H7 (cell line): ENCODE measurements around the gene GRIK4. TPM values are rescaled to one million over a fixed set of nuclear protein-coding genes. Genes with fewer than 3 reads are reported as not detected.

Source experiments
- DNase-seq: peaks from one replicate; pipeline ENCODE4 v3.0.0; 2012
- H3K27me3 ChIP-seq: 2 replicates; pipeline ENCODE4 v1.6.0; 2011; ENCODE audit warnings: mild to moderate bottlenecking, low read length; ENCODE audit not compliant: control insufficient read depth, insufficient read depth
- H3K36me3 ChIP-seq: replicated peaks from 2 replicates; pipeline ENCODE4 v1.5.1; 2011; ENCODE audit warnings: low read length; ENCODE audit not compliant: control insufficient read depth, insufficient read depth
- H3K4me3 ChIP-seq: 2 replicates; pipeline ENCODE4 v1.5.1; 2011; ENCODE audit warnings: low read depth, mild to moderate bottlenecking, control low read depth, low read length, moderate library complexity; ENCODE audit not compliant: insufficient read depth
- total RNA-seq: library from RNA; depleted of rRNA; stranded (reverse); fragments of >200 nt; shearing (Covaris generic); gene quantifications from 2 replicates; pipeline ENCODE4 v1.2.3, GENCODE V29; 2014

Gene GRIK4
- total RNA-seq, 1 experiment from 2014 or later, result 1.0 TPM

DNA sequence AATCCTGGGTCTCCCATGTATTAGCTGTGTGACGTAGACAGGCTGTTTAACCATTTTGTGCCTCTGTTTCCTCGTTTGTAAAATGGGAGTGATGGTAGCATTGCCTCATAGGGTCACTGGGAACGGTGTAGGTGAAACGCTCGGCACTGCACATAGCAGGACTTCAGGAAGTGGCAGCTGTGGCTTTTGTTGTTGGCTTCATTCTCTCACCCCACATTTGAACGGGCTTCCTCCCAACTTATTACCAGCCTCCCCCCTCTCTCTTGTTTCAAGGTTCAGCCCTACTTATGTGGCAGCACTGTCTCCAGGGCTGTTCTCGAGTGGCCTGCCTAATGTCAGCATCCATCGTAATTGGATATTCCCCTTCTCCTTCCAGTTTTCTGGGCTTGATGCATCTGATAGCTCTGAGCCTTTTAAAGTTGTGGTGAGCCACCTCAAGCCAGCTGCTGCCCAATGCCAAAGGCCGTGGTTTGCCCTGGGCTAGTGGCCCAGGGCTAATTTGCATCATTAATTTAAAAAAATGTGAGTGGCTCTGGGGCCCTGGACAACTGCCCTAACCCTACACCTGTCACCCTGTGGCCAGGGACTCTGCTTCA lies 294.5 kb downstream of the GRIK4 start:
- Histone ChIP-seq H3K4me3 (no peak overlapping the region), H3K36me3 (no peaks in the 10 kb centered on the region), H3K27me3 (no peaks in the 10 kb centered on the region)
- no peak for DNase-seq

DNA sequence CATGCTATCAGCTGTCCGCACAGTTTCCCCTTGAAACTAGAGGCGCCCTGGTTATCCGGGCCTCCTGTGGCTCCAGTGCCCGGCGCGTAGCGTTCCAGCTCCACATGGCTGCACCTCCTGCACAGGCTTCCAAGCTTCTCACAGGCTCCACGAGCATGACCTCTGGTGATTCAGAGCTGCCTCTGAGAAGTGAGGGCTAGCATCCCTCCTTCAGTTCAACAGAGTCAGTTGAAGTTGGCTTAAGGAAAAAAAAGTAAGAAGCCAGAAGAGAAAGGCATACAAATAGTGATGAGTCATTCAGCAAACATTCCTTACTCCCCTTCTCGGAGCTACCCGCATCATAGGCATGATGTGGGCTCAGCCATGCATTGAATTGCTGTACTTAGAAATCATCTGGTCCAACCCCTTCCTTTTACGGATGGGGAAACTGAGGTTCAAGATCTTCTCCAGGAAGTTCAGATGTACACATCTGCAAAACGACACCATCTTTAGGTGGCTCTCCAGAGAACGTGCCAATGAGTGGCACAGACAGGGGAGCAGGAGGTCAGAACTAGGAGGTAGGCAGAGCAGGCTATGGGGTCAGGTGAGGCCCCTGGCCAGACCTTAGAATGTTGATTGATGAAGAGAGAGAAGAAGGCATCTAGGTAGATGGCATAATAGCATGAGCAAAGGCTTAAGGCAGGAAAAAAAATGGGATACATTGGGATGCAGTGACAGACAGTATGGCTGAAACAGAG lies 296.0 kb downstream of the GRIK4 start:
- DNase-seq, result peak; percentile 68
- no peaks in the 10 kb centered on the region for H3K27me3 ChIP-seq

DNA sequence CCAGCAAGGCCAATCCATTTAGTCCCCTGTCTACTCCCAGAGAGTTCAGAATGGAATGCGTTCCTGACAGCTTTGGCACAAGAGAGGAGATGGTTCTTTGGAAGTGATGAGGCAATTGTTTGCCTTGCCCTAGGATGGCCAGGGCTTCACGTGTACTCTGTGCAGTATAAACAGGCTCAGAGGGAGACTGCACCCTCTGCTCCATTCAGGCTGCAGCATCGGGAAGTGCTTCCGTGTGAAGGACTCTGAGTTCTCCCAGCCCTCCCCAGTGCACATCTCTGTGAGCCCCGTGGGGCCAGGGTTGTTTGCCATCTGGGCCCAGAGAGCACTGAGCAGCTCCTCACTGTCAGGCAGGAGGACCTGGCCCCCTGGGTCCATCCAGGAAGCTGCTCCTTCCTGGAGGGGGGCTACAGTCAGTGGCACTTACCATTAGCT lies 297.1 kb downstream of the GRIK4 start:
- H3K27me3 ChIP-seq, result no peaks in the 10 kb centered on the region
- H3K4me3 ChIP-seq, result no peak overlapping the region
- H3K36me3 ChIP-seq, result no peaks in the 10 kb centered on the region
- no peak for DNase-seq

More for the DNA sequence above, 296.0 kb downstream of the GRIK4 start:
- Histone ChIP-seq H3K4me3 (no peak overlapping the region), H3K36me3 (no peaks in the 10 kb centered on the region)

DNA sequence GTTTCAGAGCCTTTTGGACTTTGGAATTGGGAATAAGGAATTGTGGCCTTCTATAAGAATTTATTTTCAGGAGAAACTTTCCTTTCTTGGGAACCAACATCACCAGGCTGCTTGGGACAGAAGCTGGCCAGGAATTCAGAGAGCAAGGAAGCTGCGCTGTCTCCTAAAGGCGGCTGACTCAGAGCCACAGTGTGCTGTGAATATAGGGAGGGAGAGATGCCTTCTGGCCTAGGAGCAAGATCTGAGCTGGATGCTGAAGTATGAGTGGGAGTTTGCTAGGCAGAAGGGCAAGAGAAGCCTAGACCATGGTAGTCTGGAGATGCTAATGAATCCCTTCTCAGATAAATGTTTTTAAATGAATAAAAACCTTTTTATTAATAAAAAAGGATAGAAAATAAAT lies 298.7 kb downstream of the GRIK4 start:
- no peak overlapping the region for H3K4me3 ChIP-seq
- no peaks in the 10 kb centered on the region for H3K27me3 ChIP-seq
- no peaks in the 10 kb centered on the region for H3K36me3 ChIP-seq
- no peak for DNase-seq

DNA sequence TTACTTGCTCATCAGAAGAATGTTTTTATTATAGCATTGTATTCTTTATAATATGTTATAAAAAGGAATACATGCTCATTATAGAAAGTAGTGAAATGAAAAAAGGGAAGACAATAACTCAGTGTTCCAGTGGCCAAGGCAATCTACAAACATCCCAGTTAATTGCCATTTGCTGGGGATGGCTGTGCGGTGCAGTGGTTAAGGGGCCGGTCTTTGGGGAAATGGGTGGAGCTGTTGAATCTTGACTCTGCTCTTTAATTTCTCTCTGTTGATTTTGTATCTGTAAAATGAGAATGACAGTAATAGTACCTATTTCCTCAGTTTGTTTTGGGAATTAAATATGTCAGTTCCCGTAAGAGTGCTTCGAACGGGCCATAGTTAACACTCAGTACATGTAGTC lies 299.7 kb downstream of the GRIK4 start:
- H3K36me3 ChIP-seq, result no peaks in the 10 kb centered on the region
- no peaks in the 10 kb centered on the region for H3K27me3 ChIP-seq
- H3K4me3 ChIP-seq, result no peak overlapping the region
- no peak for DNase-seq

DNA sequence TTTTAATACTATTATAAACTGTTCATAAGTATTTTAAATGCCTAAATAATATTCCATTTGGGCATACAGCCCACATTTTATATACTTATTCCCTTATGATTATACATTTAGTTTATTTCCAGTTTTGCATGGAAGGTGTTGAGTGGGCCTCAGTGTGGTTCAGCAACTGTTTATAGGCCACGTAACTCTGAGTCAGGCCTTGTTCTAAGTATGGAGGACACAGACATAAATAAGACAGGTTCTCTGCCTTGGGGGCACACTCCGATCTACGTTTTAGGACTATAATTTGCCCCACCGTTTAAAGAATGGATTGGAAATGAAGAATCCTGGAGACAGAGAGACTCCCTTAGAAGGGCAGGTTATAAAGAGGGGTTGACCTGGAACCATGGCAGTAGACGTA lies 300.2 kb downstream of the GRIK4 start:
- no peaks in the 10 kb centered on the region for H3K36me3 ChIP-seq
- H3K27me3 ChIP-seq, result no peaks in the 10 kb centered on the region
- no peak for DNase-seq
- no peak overlapping the region for H3K4me3 ChIP-seq

DNA sequence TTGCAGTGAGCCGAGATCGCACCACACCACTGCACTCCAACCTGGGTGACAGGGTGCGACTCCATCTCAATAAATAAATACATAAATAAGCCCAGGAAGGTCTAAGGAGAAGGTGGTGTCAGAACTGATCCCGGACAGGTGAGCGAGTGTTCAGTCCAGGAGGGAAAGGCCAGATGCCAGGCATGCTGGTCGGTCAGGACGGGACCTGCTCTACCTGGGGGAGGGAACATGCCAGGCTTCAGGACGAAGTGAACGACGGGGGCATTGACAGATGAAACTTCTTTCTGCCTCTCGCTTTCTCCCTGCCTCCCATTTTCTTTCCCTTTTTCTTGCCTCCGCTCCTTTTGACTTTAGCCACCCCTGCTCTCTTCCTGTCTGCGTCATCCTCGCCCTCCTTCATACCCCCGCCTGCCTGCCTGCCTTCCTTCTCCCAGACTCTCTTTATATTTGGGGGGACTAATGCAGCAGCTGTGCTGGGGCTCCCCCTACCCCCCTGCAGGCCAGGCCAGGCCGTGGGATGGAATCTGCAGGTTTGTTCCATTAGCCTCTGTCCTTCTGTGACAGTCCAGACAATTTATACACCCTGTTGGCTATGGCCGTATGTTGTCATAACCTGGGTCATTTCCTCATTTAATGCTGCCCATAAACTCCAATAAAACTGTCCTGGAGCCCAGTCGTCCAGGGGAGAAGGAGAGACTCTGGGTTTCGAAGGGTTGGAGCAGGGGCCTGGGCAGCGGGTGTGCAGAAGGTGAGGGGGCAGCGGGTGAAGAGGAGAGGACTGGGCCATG lies 303.2 kb downstream of the GRIK4 start:
- Histone ChIP-seq H3K27me3 (no peaks in the 10 kb centered on the region), H3K36me3 (no peaks in the 10 kb centered on the region), H3K4me3 (no peak overlapping the region)
- no peak for DNase-seq

DNA sequence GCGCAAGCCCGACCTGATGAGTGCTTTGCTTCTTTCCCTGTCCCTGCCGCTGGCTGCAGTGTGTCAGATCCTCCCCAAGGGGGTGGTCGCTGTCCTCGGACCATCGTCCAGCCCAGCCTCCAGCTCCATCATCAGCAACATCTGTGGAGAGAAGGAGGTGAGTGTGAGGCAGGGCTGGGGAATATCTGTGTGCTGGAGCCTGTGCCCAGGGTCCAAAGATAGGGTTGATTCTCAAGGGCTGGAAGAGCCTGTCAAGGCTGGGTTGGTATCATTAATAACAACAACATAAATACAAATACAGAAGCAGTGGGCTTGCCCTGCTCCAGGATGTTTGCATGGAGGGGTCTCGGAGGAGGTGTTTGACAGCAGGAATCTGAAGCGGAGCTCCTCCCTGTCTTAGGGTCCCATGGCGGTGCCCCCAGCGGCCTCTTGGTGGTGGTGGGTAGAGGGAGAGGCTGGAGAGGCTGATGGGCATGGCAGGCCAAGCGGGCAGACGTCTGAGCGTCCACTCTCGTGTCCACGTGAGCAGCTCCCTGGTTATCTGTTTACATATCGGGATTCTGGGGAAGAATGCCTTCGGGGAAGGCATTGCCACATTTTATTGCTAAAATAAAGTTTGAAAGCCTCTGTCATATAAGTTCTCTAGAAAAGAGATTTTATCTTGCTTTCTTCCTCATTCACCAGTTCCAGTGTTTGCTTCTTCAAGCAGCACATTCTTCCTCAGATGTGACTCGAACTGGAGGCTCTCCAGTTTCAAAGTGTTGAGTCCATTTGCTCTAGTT lies 304.0 kb downstream of the GRIK4 start:
- no peaks in the 10 kb centered on the region for H3K36me3 ChIP-seq
- no peaks in the 10 kb centered on the region for H3K27me3 ChIP-seq
- no peak overlapping the region for H3K4me3 ChIP-seq
- DNase-seq, result peak; percentile 72

DNA sequence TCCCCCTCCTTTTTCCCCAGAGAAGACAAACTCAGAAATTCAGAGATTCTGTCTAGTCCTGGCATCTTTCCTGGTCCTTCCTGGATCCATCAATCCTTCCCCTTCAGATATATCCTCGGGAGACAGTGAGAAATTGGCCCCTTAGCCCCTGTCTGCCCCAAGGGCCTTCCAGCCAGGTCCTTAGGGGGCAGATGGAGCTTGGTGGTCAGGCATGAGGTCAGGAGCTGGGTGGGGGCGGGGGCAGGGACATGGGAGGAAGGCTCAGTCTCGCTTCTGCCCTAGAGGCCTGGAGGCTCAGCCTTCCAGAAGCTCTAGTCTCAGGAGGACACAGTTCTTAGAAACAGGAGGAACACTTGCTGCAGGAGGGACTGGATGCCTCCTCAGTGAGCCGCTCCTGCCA lies 304.6 kb downstream of the GRIK4 start:
- no peak for DNase-seq
- Histone ChIP-seq H3K4me3 (no peak overlapping the region), H3K27me3 (no peaks in the 10 kb centered on the region), H3K36me3 (no peaks in the 10 kb centered on the region)

DNA sequence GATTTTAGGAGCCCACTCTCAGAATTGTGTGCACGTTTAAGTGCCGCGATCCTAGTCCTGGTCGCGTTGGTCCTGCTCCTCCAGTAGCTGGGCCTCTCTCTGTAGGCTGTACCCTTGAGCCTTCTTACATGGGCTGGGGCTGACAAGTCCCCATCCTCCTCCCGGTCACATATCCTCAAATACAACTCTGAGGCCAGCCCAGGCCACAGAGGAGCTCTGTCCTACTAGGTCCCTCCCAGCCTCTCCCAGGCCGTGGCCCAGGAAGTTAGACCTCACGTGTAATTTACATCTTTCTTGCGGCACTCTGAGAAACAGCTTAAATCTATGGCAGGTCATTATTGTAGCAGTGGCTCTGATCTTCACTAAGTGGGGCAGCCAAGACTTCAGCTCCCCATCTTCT lies 305.2 kb downstream of the GRIK4 start:
- Histone ChIP-seq H3K4me3 (no peak overlapping the region), H3K27me3 (no peaks in the 10 kb centered on the region), H3K36me3 (no peaks in the 10 kb centered on the region)
- DNase-seq, result no peak

DNA sequence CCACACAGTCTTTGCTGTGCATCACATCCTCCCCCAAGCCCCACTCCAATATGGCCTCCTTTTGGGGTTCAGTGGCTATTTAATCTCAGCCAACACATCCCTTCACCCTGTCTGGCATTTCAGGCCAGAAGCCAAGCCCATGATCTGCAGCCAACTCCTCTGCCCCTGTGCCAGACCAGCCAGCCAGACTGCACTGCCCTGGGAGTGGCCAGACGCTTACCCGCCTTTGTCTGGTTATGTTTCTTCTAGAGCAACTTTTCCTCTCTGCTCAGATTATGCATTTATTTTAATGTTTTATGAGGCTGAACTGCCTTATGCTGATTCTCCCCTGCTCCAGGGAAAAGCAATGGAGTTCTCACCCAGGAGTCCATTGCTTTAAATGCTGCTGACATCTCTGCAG lies 305.6 kb downstream of the GRIK4 start:
- H3K4me3 ChIP-seq, result no peak overlapping the region

DNA sequence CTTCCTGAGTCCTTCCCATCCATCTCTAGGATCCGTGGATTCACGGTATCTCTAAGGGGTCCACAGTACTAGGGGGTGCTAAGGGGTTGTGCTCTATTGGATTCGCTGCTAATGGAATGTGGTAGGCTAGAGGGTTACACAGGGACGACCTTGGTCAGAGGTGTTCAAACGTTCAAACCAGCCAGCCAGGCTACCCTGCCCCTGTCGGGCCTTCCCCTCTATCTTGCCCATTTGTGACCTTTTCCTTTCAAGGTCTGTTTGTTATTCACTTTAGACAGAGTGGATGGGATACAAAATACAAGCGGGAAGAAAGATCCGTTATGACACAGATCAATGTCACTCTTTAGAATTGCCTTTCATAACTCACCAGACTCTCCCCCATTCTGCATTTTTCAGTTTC lies 306.5 kb downstream of the GRIK4 start:
- H3K4me3 ChIP-seq, result no peak overlapping the region
- DNase-seq, result no peak
- H3K36me3 ChIP-seq, result no peaks in the 10 kb centered on the region
- H3K27me3 ChIP-seq, result no peaks in the 10 kb centered on the region

More for the DNA sequence above, 305.6 kb downstream of the GRIK4 start:
- no peak for DNase-seq
- H3K27me3 ChIP-seq, result no peaks in the 10 kb centered on the region
- no peaks in the 10 kb centered on the region for H3K36me3 ChIP-seq

DNA sequence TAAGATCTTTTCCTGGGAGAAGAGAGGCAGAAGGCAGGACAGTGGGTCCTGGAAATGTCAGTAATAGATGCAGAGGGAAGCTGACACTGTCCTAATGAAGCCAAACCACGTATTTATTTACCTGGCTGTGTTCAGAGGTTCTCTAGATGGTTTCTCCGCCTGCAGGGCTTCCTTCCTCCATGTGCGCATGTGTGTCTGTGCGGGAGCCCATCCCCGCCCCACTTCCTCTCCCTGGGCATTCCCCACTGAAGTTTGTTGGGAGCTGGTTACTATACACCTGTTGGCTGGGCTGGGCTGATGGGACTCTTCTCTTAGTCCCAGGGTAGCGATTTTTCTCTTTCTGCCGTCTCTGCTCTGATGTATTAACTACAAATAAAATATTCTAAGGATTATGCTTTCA lies 307.5 kb downstream of the GRIK4 start:
- no peaks in the 10 kb centered on the region for H3K36me3 ChIP-seq
- DNase-seq, result peak; percentile 65
- no peaks in the 10 kb centered on the region for H3K27me3 ChIP-seq
- H3K4me3 ChIP-seq, result no peak overlapping the region
